K562 (cell line): Measurements from ENCODE around the gene ADSS1. TPM values are rescaled to one million over a fixed set of nuclear protein-coding genes. Genes with fewer than 3 reads are reported as not detected.
A peak's percentile ranks its signal among the peaks of the same experiment; 100 is the strongest.

ENCODE experiments used
- ATAC-seq: fragments of 200-7000 bp; cut with Tn5 transposase; 3 replicates; pipeline ENCODE4 v1.9.1; 2020; ENCODE audit warnings: moderate library complexity
- BruUV-seq: library from RNA; stranded (reverse); fragments of 400-500 nt; replicated peaks from 2 replicates; lab custom pipeline; 2021; lab: Mats Ljungman, UMichigan
- CTCF ChIA-PET: fragments of 300-600 bp; formaldehyde crosslinking; extraction: SDS; loops from one replicate; lab custom pipeline; 2021; ENCODE audit warnings: low intra/inter-chr PET ratio; lab: Yijun Ruan, JAX
- POLR2A ChIA-PET: fragments of 300-600, 350-650 bp; sonication (Branson Sonifier 250); formaldehyde crosslinking; extraction: SDS; loops from one replicate; lab custom pipeline; 2021; ENCODE audit warnings: antibody characterized with exemption, inconsistent platforms; lab: Yijun Ruan, JAX
- DNase-seq, 4 experiments: peaks; one replicate each; pipeline versions ENCODE4 v3.0.0 to v3.0.0-alpha.2; 2011 to 2018; ENCODE audit warnings: low spot score in 3 of 4, mixed read lengths in 3 of 4; ENCODE audit errors: extremely low read depth in 1 of 4
- FAIRE-seq: peaks from 2 replicates; lab custom pipeline; 2011; peaks lifted over from hg19 to GRCh38; lab: Jason Lieb, UNC
- H2AFZ ChIP-seq: 2 replicates; pipeline ENCODE4 v1.6.0; 2011; ENCODE audit warnings: low read depth, low read length, control low read depth, inconsistent platforms
- H3K27ac ChIP-seq: fragments of 200-600 bp; 3 replicates; pipeline ENCODE4 v1.8.0; 2011; ENCODE audit warnings: low read depth, mild to moderate bottlenecking, control low read depth, inconsistent platforms, low read length, moderate library complexity, mixed read lengths; ENCODE audit errors: extremely low read depth
- H3K27me3 ChIP-seq, 2 experiments: fragments of 300-600 bp in 1 of 2; 2 replicates in 1 of 2; 3 replicates in 1 of 2; pipeline versions ENCODE4 v1.6.0 to v1.8.0; 2011; ENCODE audit warnings: inconsistent platforms in 2 of 2, low read length in 2 of 2, mild to moderate bottlenecking in 1 of 2, mixed read lengths in 1 of 2, moderate library complexity in 1 of 2; ENCODE audit not compliant: control insufficient read depth in 2 of 2, insufficient read depth in 2 of 2
- H3K36me3 ChIP-seq: fragments of 300-600 bp; 3 replicates; pipeline ENCODE4 v1.8.0; 2011; ENCODE audit warnings: mild to moderate bottlenecking, low read length, inconsistent platforms; ENCODE audit not compliant: control insufficient read depth, insufficient read depth
- H3K4me1 ChIP-seq, 2 experiments: fragments of 200-600 bp in 1 of 2; replicated peaks in 1 of 2; 2 replicates in 1 of 2; 3 replicates in 1 of 2; pipeline versions ENCODE4 v1.5.1 to v1.8.0; 2011; ENCODE audit warnings: inconsistent platforms in 2 of 2, low read length in 2 of 2, mild to moderate bottlenecking in 1 of 2, mixed read lengths in 1 of 2, moderate library complexity in 1 of 2; ENCODE audit not compliant: control insufficient read depth in 2 of 2, insufficient read depth in 2 of 2
- H3K4me2 ChIP-seq: 2 replicates; pipeline ENCODE4 v1.6.1; 2011; ENCODE audit warnings: low read length, control low read depth, inconsistent platforms, mixed read lengths; ENCODE audit not compliant: insufficient read depth
- H3K4me3 ChIP-seq: fragments of 200-600 bp; sonication (generic), shearing (Covaris generic); 2 replicates; pipeline ENCODE4 v1.5.1; 2016; ENCODE audit warnings: control low read depth, inconsistent platforms
- H3K79me2 ChIP-seq: fragments of 200-600 bp; 3 replicates; pipeline ENCODE4 v1.8.0; 2011; ENCODE audit warnings: low read length, inconsistent platforms; ENCODE audit not compliant: control insufficient read depth, insufficient read depth
- H3K9ac ChIP-seq, 2 experiments: 2 replicates each; pipeline versions ENCODE4 v1.6.0 to v1.6.1; 2011; ENCODE audit warnings: low read depth in 2 of 2, low read length in 2 of 2, control low read depth in 1 of 2, inconsistent platforms in 1 of 2, mild to moderate bottlenecking in 1 of 2, mixed read lengths in 1 of 2; ENCODE audit not compliant: insufficient read depth in 1 of 2
- H3K9me1 ChIP-seq: one replicate; pipeline ENCODE4 v1.6.0; 2011; ENCODE audit warnings: inconsistent platforms, mild to moderate bottlenecking, low read length, moderate library complexity; ENCODE audit not compliant: control insufficient read depth, insufficient read depth
- H3K9me3 ChIP-seq: replicated peaks from 2 replicates; pipeline ENCODE4 v1.5.1; 2011; ENCODE audit warnings: low read depth, low read length, inconsistent platforms; ENCODE audit not compliant: control insufficient read depth, insufficient read depth
- H4K20me1 ChIP-seq: replicated peaks from 2 replicates; pipeline ENCODE4 v1.6.1; 2011; ENCODE audit warnings: low read length, inconsistent platforms, mixed read lengths; ENCODE audit not compliant: control insufficient read depth, insufficient read depth
- MAZ ChIP-seq, 2 experiments: fragments of 450-650 bp in 1 of 2; sonication (generic) in 1 of 2; formaldehyde crosslinking; IDR thresholded peaks in 1 of 2; conservative IDR thresholded peaks in 1 of 2; 2 replicates each; pipeline versions ENCODE4 v1.4.0 to v1.5.0; 2020; ENCODE audit warnings: mild to moderate bottlenecking in 1 of 2, missing genetic modification reagents in 1 of 2
- MYBL2 ChIP-seq, 2 experiments: fragments of 450-650 bp in 1 of 2; sonication (generic) in 1 of 2; formaldehyde crosslinking in 1 of 2; IDR thresholded peaks; 2 replicates each; pipeline versions ENCODE4 v1.6.1 to v1.8.1; 2017 to 2022; ENCODE audit warnings: borderline replicate concordance in 1 of 2, inconsistent platforms in 1 of 2, low read depth in 1 of 2, mild to moderate bottlenecking in 1 of 2, missing genetic modification reagents in 1 of 2, moderate library complexity in 1 of 2
- PHF8 ChIP-seq: fragments of 200-600 bp; sonication (generic); IDR thresholded peaks from 2 replicates; pipeline ENCODE4 v1.6.1; 2012; ENCODE audit warnings: mixed run types, mild to moderate bottlenecking, inconsistent platforms, low read length, moderate library complexity, borderline replicate concordance
- POLR2G ChIP-seq: fragments of 200-400 bp; formaldehyde crosslinking; IDR thresholded peaks from 2 replicates; pipeline ENCODE4 v1.6.1; 2017; ENCODE audit warnings: low read depth, mild to moderate bottlenecking, antibody characterized with exemption, low read length, moderate library complexity
- PTTG1 ChIP-seq: fragments of 450-650 bp; IDR thresholded peaks from 2 replicates; pipeline ENCODE4 v1.6.1; 2016; ENCODE audit warnings: low read depth, mild to moderate bottlenecking, missing genetic modification characterization, missing compliant biosample characterization
- STAT5B ChIP-seq: fragments of 250-450 bp; sonication (Bioruptor Pico); IDR thresholded peaks from 2 replicates; pipeline ENCODE4 v1.8.0; 2021; ENCODE audit warnings: mild to moderate bottlenecking, inconsistent platforms
- ZBTB2 ChIP-seq: fragments of 450-650 bp; IDR thresholded peaks from 2 replicates; pipeline ENCODE4 v1.6.1; 2016; ENCODE audit warnings: antibody characterized with exemption
- ZBTB33 ChIP-seq: sonication (generic); formaldehyde crosslinking; IDR thresholded peaks from 2 replicates; pipeline ENCODE4 v1.8.1; 2023; ENCODE audit warnings: mild to moderate bottlenecking, missing genetic modification reagents
- ZFP36 ChIP-seq: fragments of 150-350 bp; IDR thresholded peaks from 2 replicates; pipeline ENCODE4 v1.6.1; 2018; ENCODE audit warnings: low read length, low read depth; ENCODE audit not compliant: partially characterized antibody
- WGBS: fragments of 100-300 bp; shearing (Covaris generic); methylation state at CpG from one replicate; pipeline ENCODE4 v1.1.6; 2016; ENCODE audit warnings: low coverage, mixed read lengths; ENCODE audit not compliant: insufficient coverage; ENCODE audit errors: missing lambda C conversion rate; 5-methylcytosine and 5-hydroxymethylcytosine counted together
- in situ Hi-C: fragments of 300-500 bp; cut with MboI; formaldehyde crosslinking; loops from 4 replicates; pipeline ENCODE4 v1.15.0; 2018; ENCODE audit warnings: inconsistent platforms, mixed read lengths
- intact Hi-C: fragments of 100-400 bp; cut with micrococcal nuclease; formaldehyde crosslinking; loops from 2 replicates; pipeline ENCODE4 v1.14.2; 2022
- polyA plus RNA-seq, 8 experiments: library from polyadenylated mRNA; depleted of rRNA in 4 of 8; stranded (reverse) in 5 of 8; unstranded in 3 of 8; fragments of >200 nt; fragmentation: Nextera tagmentation in 2 of 8; fragmentation: Illumina TruSeq in 1 of 8; extraction: Ambion mirVana in 2 of 8; extraction: Trizol in 1 of 8; gene quantifications; 2 replicates each; pipeline versions ENCODE4 v1.2.1 to v1.2.3, GENCODE V29; 2011 to 2014; ENCODE audit warnings: inconsistent platforms in 1 of 8, missing spikeins in 1 of 8
- total RNA-seq, 7 experiments: library from RNA; depleted of rRNA in 6 of 7; stranded (reverse); fragments of >200 nt in 6 of 7; fragmentation: Illumina TruSeq in 2 of 7; extraction: Trizol in 2 of 7; gene quantifications; 2 replicates each; pipeline versions ENCODE4 v1.2.1 to v1.2.3, GENCODE V29; 2011 to 2021; ENCODE audit warnings: low replicate concordance in 1 of 7
- TF ChIP-seq, protein P1 (sequence below): sonication (generic); formaldehyde crosslinking; IDR thresholded peaks from 2 replicates; pipeline ENCODE4 v1.4.0; 2020; ENCODE audit warnings: mild to moderate bottlenecking, missing genetic modification reagents
- TF ChIP-seq, protein P2 (sequence below), 2 experiments: fragments of 450-650 bp; IDR thresholded peaks; 2 replicates each; pipeline ENCODE4 v1.6.1; 2016

The ADSS1 gene
- total and polyA plus RNA-seq, 9 of the 15 experiments (the other 6 are each of a cell fraction or from before 2014, with no cell fraction given): 0.53 to 5.9 (median 3.9) TPM

GRCh38 chr14:104701383-104702076 lies 22.5 kb upstream of the ADSS1 start:
- TF ChIP-seq PTTG1 (tag) (no peak), STAT5B (CRISPR knock-in tag) (no peak), PHF8 (no peak), ZBTB33 (CRISPR knock-in tag) (peak; percentile 65), POLR2G (0 out of 2 replicates have a peak, but pooled peaks have one; percentile 10), ZFP36 (peak; percentile 84), ZBTB2 (no peak), MYBL2 (IDR thresholded peaks at IDR 0.05; ENCODE audit: low read depth) (no peak), MYBL2 (CRISPR knock-in tag; IDR thresholded peaks at IDR 0.05; ENCODE audit: borderline replicate concordance) (no peak), MAZ (CRISPR knock-in tag; conservative IDR thresholded peaks at IDR 0.05 in 1 of 2, IDR thresholded peaks at IDR 0.05 in 1 of 2) (no peak)
- TF ChIP-seq, protein P1, sequence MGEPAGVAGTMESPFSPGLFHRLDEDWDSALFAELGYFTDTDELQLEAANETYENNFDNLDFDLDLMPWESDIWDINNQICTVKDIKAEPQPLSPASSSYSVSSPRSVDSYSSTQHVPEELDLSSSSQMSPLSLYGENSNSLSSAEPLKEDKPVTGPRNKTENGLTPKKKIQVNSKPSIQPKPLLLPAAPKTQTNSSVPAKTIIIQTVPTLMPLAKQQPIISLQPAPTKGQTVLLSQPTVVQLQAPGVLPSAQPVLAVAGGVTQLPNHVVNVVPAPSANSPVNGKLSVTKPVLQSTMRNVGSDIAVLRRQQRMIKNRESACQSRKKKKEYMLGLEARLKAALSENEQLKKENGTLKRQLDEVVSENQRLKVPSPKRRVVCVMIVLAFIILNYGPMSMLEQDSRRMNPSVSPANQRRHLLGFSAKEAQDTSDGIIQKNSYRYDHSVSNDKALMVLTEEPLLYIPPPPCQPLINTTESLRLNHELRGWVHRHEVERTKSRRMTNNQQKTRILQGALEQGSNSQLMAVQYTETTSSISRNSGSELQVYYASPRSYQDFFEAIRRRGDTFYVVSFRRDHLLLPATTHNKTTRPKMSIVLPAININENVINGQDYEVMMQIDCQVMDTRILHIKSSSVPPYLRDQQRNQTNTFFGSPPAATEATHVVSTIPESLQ: no peak
- TF ChIP-seq, protein P2, sequence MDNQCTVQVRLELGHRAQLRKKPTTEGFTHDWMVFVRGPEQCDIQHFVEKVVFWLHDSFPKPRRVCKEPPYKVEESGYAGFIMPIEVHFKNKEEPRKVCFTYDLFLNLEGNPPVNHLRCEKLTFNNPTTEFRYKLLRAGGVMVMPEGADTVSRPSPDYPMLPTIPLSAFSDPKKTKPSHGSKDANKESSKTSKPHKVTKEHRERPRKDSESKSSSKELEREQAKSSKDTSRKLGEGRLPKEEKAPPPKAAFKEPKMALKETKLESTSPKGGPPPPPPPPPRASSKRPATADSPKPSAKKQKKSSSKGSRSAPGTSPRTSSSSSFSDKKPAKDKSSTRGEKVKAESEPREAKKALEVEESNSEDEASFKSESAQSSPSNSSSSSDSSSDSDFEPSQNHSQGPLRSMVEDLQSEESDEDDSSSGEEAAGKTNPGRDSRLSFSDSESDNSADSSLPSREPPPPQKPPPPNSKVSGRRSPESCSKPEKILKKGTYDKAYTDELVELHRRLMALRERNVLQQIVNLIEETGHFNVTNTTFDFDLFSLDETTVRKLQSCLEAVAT (IDR thresholded peaks at IDR 0.05): 0 out of 4 replicates have a peak, but pooled peaks of 1 of the 2 experiments have one; percentile 28
- no peak for ATAC-seq
- Histone ChIP-seq H3K9me3 (no peaks in the 10 kb centered on the region), H3K4me3 (no peak overlapping the region), H3K79me2 (no peaks in the 10 kb centered on the region), H4K20me1 (no peaks in the 10 kb centered on the region), H3K27me3 (no peaks in the 10 kb centered on the region), H3K4me1 (peaks cover 15 to 70% of the 10 kb centered on the region in 2 experiments; a peak in 4 of 5 replicates), H3K27ac (no peak overlapping the region), H3K4me2 (no peak overlapping the region), H3K9ac (peak overlapping the region in 1 of 2 experiments; percentile 30; a peak in 1 of 4 replicates), H3K9me1 (peaks cover 3% of the 10 kb centered on the region), H2AFZ (no peak overlapping the region), H3K36me3 (peaks cover 37% of the 10 kb centered on the region; the same call in 2 of the 3 replicates)
- DNase-seq: no peak
- intact Hi-C loops: no loop called here
- CTCF ChIA-PET: no interaction called here
- no peak for FAIRE-seq
- 88% methylated on average over 13 of the region's 46 CpGs for WGBS
- POLR2A ChIA-PET: no interaction called here
- in situ Hi-C loops: no loop called here
- no TSS peak for BruUV-seq
